Measurements from ENCODE around the gene SMAD1. TPM values are rescaled to one million over a fixed set of nuclear protein-coding genes. Genes with fewer than 3 reads are reported as not detected.

Gene SMAD1
- total RNA-seq, 2 donors from 2014 or later: 35.3 to 45.5 TPM

GRCh38 chr4:145541346-145541745 lies 59.7 kb downstream of the SMAD1 start:
- intact Hi-C loops (cut with DNase I): no loop called here

GRCh38 chr4:145545031-145545430 lies 63.4 kb downstream of the SMAD1 start:
- Histone ChIP-seq H3K27ac (peak overlapping the region; percentile 1 to 80 (median 73)), H3K9me3 (no peaks in the 10 kb centered on the region), H3K4me3 (no peak overlapping the region), H3K4me1 (peaks cover 38% of the 10 kb centered on the region), H3K27me3 (no peaks in the 10 kb centered on the region), H3K36me3 (replicated peaks in 1 of 2; ENCODE audit: insufficient read depth in 1 of 2, low read depth in 2 of 2) (no peaks in the 10 kb centered on the region)
- no peak for TF ChIP-seq POLR2A (IDR thresholded peaks at IDR 0.05)
- no peak for TF ChIP-seq CTCF (IDR thresholded peaks at IDR 0.05)
- no peak for DNase-seq
- intact Hi-C loops (cut with DNase I): no loop called here
- WGBS, 2 donors: 26 to 45% methylated on average over 1 of the region's 1 CpG
- ATAC-seq: no peak

More at GRCh38 chr4:145541346-145541745, 59.7 kb downstream of the SMAD1 start:
- H3K9me3 ChIP-seq: no peaks in the 10 kb centered on the region
- H3K27ac ChIP-seq: no peak overlapping the region
- WGBS, 2 donors: 35 to 38% methylated on average over 4 of the region's 4 CpGs
- no peak for ATAC-seq
- H3K4me1 ChIP-seq: peaks cover 37% of the 10 kb centered on the region
- H3K4me3 ChIP-seq: no peak overlapping the region
- no peaks in the 10 kb centered on the region for H3K36me3 ChIP-seq (replicated peaks in 1 of 2; ENCODE audit: insufficient read depth in 1 of 2, low read depth in 2 of 2)
- TF ChIP-seq POLR2A (IDR thresholded peaks at IDR 0.05): no peak
- no peak for TF ChIP-seq CTCF (IDR thresholded peaks at IDR 0.05)
- H3K27me3 ChIP-seq: no peaks in the 10 kb centered on the region
- DNase-seq: no peak

GRCh38 chr4:145545538-145546174 lies 64.0 kb downstream of the SMAD1 start:
- Histone ChIP-seq H3K36me3 (replicated peaks in 1 of 2; ENCODE audit: insufficient read depth in 1 of 2, low read depth in 2 of 2) (no peaks in the 10 kb centered on the region), H3K4me1 (peaks cover 41% of the 10 kb centered on the region), H3K27me3 (no peaks in the 10 kb centered on the region), H3K9me3 (no peaks in the 10 kb centered on the region), H3K27ac (peak overlapping the region; percentile 45 to 80 (median 73)), H3K4me3 (no peak overlapping the region)
- intact Hi-C loops (cut with DNase I): no loop called here
- ATAC-seq (peak; percentile 91), DNase-seq (peak; percentile 67 to 87 (median 76))
- TF ChIP-seq POLR2A (IDR thresholded peaks at IDR 0.05) (no peak), CTCF (IDR thresholded peaks at IDR 0.05) (no peak)

- TF ChIP-seq POLR2A (IDR thresholded peaks at IDR 0.05): no peak
- no peak for TF ChIP-seq CTCF (IDR thresholded peaks at IDR 0.05)
- no peaks in the 10 kb centered on the region for H3K36me3 ChIP-seq (replicated peaks in 1 of 2; ENCODE audit: insufficient read depth in 1 of 2, low read depth in 2 of 2)
- H3K27me3 ChIP-seq: no peaks in the 10 kb centered on the region
- H3K4me1 ChIP-seq: peaks cover 43% of the 10 kb centered on the region
- no peaks in the 10 kb centered on the region for H3K9me3 ChIP-seq
- DNase-seq: no peak
- intact Hi-C loops (cut with DNase I): no loop called here
- H3K27ac ChIP-seq: peak overlapping the region; percentile 33 to 80 (median 73)
- peak; percentile 35 for ATAC-seq
- no peak overlapping the region for H3K4me3 ChIP-seq
- 60 to 63% methylated on average over 7 of the region's 7 CpGs for WGBS, 2 donors
Observed at GRCh38 chr4:145546175-145546915, 64.7 kb downstream of the SMAD1 start.
